Activated CD8-positive, alpha-beta T cell treated with anti-CD3 and anti-CD28 coated beads for 36 hours (primary cell): ENCODE measurements around the gene LYZL4. TPM values are rescaled to one million over a fixed set of nuclear protein-coding genes. Genes with fewer than 3 reads are reported as not detected.

Source experiments
- ATAC-seq: fragments of 200-7000 bp; cut with Tn5 transposase; one replicate; pipeline ENCODE4 v1.10.0; 2021; ENCODE audit warnings: mild to moderate bottlenecking, moderate library complexity
- CTCF ChIA-PET: fragments of 350-600 bp; sonication (Branson Sonifier 250); formaldehyde crosslinking; loops from one replicate; lab custom pipeline; 2021; ENCODE audit warnings: antibody characterized with exemption; lab: Charles Lee
- POLR2A ChIA-PET: fragments of 350-600 bp; sonication (Branson Sonifier 250); formaldehyde crosslinking; loops from one replicate; lab custom pipeline; 2021; ENCODE audit warnings: antibody characterized with exemption; lab: Charles Lee
- DNase-seq: peaks from one replicate; pipeline ENCODE4 v3.0.0-alpha.2; 2020
- H3K27ac Mint-ChIP-seq: one replicate; pipeline ENCODE4 v1.8.0; 2021; ENCODE audit warnings: mild to moderate bottlenecking, mixed read lengths
- H3K27me3 Mint-ChIP-seq: one replicate; pipeline ENCODE4 v1.8.0; 2021; ENCODE audit warnings: mixed read lengths
- H3K36me3 Mint-ChIP-seq: one replicate; pipeline ENCODE4 v1.8.0; 2021; ENCODE audit warnings: low read depth, mixed read lengths
- H3K4me1 Mint-ChIP-seq: one replicate; pipeline ENCODE4 v1.8.0; 2021; ENCODE audit warnings: low read depth, mixed read lengths
- H3K4me3 Mint-ChIP-seq: one replicate; pipeline ENCODE4 v1.8.0; 2021; ENCODE audit warnings: mild to moderate bottlenecking, moderate library complexity, mixed read lengths
- H3K9me3 Mint-ChIP-seq: one replicate; pipeline ENCODE4 v1.8.0; 2021; ENCODE audit warnings: mixed read lengths
- CTCF ChIP-seq: fragments of 200-600 bp; IDR thresholded peaks from one replicate; pipeline ENCODE4 v1.8.0; 2022; ENCODE audit warnings: antibody characterized with exemption, mild to moderate bottlenecking
- intact Hi-C: fragments of 100-400 bp; cut with micrococcal nuclease; formaldehyde crosslinking; loops from one replicate; pipeline ENCODE4 v1.10.0; 2022
- total RNA-seq, 2 experiments: library from RNA; stranded (reverse); gene quantifications; one replicate each; pipeline ENCODE4 v1.2.3, GENCODE V29; 2021

The LYZL4 gene
- total RNA-seq, 2 experiments from 2014 or later, result not detected

DNA sequence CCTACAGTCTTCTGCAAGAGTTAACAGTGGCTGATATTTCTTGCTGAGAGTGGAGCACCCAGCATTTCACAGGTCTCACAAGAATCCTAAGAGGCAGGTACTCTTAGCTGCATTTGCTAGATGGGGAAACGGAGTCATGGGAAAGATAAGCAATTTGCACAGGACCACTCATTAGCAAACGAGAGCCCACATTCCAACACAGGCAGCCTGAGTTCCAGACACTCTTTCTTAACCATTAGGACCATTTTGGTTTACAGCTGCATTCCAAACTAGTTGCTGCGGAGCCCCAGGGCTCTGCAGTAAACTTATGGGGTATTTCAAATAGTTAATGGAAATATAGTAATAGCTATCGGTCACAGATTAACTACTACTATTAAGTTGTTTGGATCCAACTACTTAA lies 42.5 kb downstream of the LYZL4 start:
- CTCF ChIA-PET, result interaction anchor here (1.1 to 1.5 kb wide), 3 partner anchors 22 to 75 kb away, joined by 3 to 4 read pairs (median 3); no protein-coding TSS in a partner anchor
- Mint-ChIP-seq H3K36me3 (no peaks in the 10 kb centered on the region), H3K27ac (no peak overlapping the region), H3K4me1 (no peaks in the 10 kb centered on the region), H3K27me3 (peaks cover 9% of the 10 kb centered on the region), H3K4me3 (no peak overlapping the region), H3K9me3 (peaks cover 12% of the 10 kb centered on the region)
- TF ChIP-seq CTCF, result no peak
- POLR2A ChIA-PET, result interaction anchor here (1.1 kb wide), 1 partner anchor 20 kb away, joined by 4 read pairs; no protein-coding TSS in a partner anchor
- ATAC-seq (no peak), DNase-seq (no peak)
- intact Hi-C loops, result no loop called here

DNA sequence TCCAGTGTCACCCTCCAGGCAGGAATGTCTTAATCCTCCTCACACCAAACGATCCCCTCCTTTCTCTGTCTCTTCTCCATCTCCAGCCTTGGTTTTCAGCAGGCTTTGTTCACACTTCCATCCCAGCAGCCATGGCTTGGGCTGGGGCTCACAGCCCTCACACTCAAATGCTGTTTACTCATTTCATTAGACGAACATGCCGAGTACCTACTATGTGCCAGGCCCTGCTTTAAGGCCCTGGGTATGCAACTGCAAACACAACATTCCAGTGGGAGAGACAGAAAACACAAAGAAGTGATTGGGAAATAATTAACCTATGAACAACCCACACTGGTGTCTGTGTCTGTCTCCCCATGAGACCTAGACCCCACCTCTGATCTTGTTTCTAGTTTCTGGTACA lies 43.9 kb downstream of the LYZL4 start:
- no peaks in the 10 kb centered on the region for H3K36me3 Mint-ChIP-seq
- no peak overlapping the region for H3K27ac Mint-ChIP-seq
- H3K9me3 Mint-ChIP-seq, result peaks cover 12% of the 10 kb centered on the region
- DNase-seq, result no peak
- ChIA-PET POLR2A (no interaction called here), CTCF (interaction anchor here (1.5 kb wide), 1 partner anchor 24 kb away, joined by 4 read pairs; no protein-coding TSS in a partner anchor)
- intact Hi-C loops, result no loop called here
- ATAC-seq, result no peak
- H3K4me1 Mint-ChIP-seq, result no peaks in the 10 kb centered on the region
- H3K27me3 Mint-ChIP-seq, result peaks cover 2% of the 10 kb centered on the region
- TF ChIP-seq CTCF, result no peak
- no peak overlapping the region for H3K4me3 Mint-ChIP-seq

- ATAC-seq (no peak), DNase-seq (no peak)
- Mint-ChIP-seq H3K36me3 (no peaks in the 10 kb centered on the region), H3K4me1 (no peaks in the 10 kb centered on the region), H3K9me3 (no peaks in the 10 kb centered on the region), H3K27me3 (peaks cover 2% of the 10 kb centered on the region), H3K27ac (no peak overlapping the region), H3K4me3 (no peak overlapping the region)
- intact Hi-C loops, result no loop called here
- TF ChIP-seq CTCF, result no peak
- POLR2A ChIA-PET, result no interaction called here
- CTCF ChIA-PET, result interaction anchor here (1.1 kb wide), 1 partner anchor 110 kb away, joined by 3 read pairs; no protein-coding TSS in a partner anchor
Observed at GRCh38 chr3:42357335-42357734, 53.1 kb downstream of the LYZL4 start.

- TF ChIP-seq CTCF, result no peak
- no peaks in the 10 kb centered on the region for H3K9me3 Mint-ChIP-seq
- H3K4me1 Mint-ChIP-seq, result no peaks in the 10 kb centered on the region
- H3K27ac Mint-ChIP-seq, result no peak overlapping the region
- DNase-seq (no peak), ATAC-seq (no peak)
- POLR2A ChIA-PET, result no interaction called here
- intact Hi-C loops, result no loop called here
- H3K27me3 Mint-ChIP-seq, result peaks cover 5% of the 10 kb centered on the region
- no peaks in the 10 kb centered on the region for H3K36me3 Mint-ChIP-seq
- no peak overlapping the region for H3K4me3 Mint-ChIP-seq
- CTCF ChIA-PET, result interaction anchor here (0.8 kb wide), 1 partner anchor 88 kb away, joined by 3 read pairs; no protein-coding TSS in a partner anchor
Observed at GRCh38 chr3:42355612-42356011, 54.8 kb downstream of the LYZL4 start.

DNA sequence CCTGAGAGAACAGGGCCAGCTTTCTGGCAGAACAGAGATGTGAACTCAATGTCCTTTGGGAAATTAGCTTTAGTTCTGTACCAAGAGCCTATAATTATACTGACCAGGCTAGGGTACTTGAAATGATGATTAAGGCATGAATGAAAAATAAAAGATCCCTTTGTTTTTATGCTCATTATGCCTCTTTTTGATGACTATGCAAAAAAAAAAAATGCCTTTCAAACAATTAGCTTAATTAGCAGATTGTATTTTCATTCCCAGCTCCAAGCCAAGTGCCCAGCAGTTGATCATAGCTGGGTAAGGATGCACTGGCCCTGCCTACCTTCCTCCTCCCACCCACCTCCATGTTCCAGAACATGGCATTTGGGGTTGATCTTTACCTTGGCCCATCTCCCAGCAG lies 56.8 kb downstream of the LYZL4 start:
- no peak for TF ChIP-seq CTCF
- ChIA-PET POLR2A (interaction anchor here (1.0 kb wide), 1 partner anchor 16 kb away, joined by 4 read pairs; no protein-coding TSS in a partner anchor), CTCF (interaction anchor here (0.9 kb wide), 1 partner anchor 27 kb away, joined by 3 read pairs; no protein-coding TSS in a partner anchor)
- ATAC-seq (no peak), DNase-seq (no peak)
- no peaks in the 10 kb centered on the region for H3K36me3 Mint-ChIP-seq
- no peak overlapping the region for H3K4me3 Mint-ChIP-seq
- H3K27ac Mint-ChIP-seq, result no peak overlapping the region
- intact Hi-C loops, result no loop called here
- peaks cover 5% of the 10 kb centered on the region for H3K27me3 Mint-ChIP-seq
- H3K4me1 Mint-ChIP-seq, result no peaks in the 10 kb centered on the region
- no peaks in the 10 kb centered on the region for H3K9me3 Mint-ChIP-seq
